ENCODE results near the gene MAGEB6. TPM values are rescaled to one million over a fixed set of nuclear protein-coding genes. Genes with fewer than 3 reads are reported as not detected.

The MAGEB6 gene
- total RNA-seq: not detected in 2 replicates

GRCh38 chrX:26192204-26192603 is at the start of gene MAGEB6:
Gene MAGEB6, plus strand, starts transcription at chrX:26192440. Its CDS starts 1,407 bp downstream, at chrX:26193847.

GRCh38 chrX:26160301-26160700 is 31.9 kb upstream of the MAGEB6 start, which contains the start of gene MAGEB6B:
Gene MAGEB6B, plus strand, starts transcription at chrX:26160601. Its CDS starts 0 bp downstream, at chrX:26160601.

GRCh38 chrX:26215869-26216268 is 23.6 kb downstream of the MAGEB6 start, which contains the start of gene MAGEB5:
Gene MAGEB5, plus strand, starts transcription at chrX:26216169. Its CDS starts 1,133 bp downstream, at chrX:26217302.

Other genes starting within 250 kb of the MAGEB6 start
- gene MAGEB18, start 54.1 kb upstream of the MAGEB6 start, total RNA-seq: not detected in 2 replicates
- gene MAGEB6B, start 31.8 kb upstream of the MAGEB6 start, total RNA-seq: not detected in 2 replicates
- gene MAGEB5, start 23.7 kb downstream of the MAGEB6 start, total RNA-seq: not detected in 2 replicates